Measurements from ENCODE around the gene ZC3H13.

GRCh38 chr13:45975337-45975736 lies 77.2 kb downstream of the ZC3H13 start:
- TF ChIP-seq, protein P1, sequence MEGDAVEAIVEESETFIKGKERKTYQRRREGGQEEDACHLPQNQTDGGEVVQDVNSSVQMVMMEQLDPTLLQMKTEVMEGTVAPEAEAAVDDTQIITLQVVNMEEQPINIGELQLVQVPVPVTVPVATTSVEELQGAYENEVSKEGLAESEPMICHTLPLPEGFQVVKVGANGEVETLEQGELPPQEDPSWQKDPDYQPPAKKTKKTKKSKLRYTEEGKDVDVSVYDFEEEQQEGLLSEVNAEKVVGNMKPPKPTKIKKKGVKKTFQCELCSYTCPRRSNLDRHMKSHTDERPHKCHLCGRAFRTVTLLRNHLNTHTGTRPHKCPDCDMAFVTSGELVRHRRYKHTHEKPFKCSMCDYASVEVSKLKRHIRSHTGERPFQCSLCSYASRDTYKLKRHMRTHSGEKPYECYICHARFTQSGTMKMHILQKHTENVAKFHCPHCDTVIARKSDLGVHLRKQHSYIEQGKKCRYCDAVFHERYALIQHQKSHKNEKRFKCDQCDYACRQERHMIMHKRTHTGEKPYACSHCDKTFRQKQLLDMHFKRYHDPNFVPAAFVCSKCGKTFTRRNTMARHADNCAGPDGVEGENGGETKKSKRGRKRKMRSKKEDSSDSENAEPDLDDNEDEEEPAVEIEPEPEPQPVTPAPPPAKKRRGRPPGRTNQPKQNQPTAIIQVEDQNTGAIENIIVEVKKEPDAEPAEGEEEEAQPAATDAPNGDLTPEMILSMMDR (IDR thresholded peaks at IDR 0.05): no peak
- no peak for TF ChIP-seq POLR2A (IDR thresholded peaks at IDR 0.05)
